ENCODE measurements around the gene NFIX.

Gene NFIX

DNA sequence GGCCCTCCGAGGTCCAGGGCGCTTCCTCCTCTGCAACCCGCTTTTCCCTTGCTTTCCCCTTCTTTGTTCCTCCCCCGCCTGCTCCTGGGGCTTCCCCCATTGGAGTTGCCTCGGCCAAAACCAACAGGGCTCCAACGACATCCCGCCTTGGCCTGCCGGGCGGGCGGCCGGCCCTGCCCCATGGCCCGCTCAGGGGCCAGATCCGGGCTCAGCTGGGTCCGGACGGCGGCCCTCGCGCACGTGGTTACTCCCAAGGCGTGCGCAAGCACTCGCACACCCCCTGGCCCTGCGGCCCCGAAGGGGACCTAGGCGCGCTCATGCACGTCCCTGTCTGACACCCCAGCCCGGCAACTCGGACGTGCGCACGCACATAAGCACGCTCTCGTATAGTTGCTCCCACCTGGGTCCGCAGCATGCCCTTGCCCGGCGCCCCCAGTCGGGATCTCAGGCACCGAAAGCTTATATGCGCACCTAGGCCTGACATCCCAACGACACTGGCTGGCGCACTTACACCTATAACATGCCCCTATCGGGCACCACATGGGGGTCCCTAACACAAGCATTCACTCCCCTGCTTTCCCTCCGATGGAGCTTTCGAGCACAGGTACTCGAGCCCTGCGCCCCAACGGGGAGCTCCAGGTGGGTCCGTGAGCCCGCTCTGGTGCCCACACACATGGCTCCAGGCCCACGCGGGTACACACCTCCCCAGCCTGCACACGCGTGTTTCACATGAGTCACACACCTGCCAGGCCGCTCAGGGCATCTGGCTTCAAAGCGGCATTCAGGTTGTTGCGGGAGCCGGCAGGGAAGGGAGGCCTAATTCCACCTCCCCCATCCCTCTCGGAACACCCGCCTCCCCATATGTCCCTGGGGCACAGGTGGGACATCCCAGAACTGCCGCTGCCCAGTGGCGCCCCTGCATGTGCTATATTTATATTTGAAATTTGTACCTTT lies 15.0 kb downstream of the NFIX start:
- DNase-seq, result no peak

DNA sequence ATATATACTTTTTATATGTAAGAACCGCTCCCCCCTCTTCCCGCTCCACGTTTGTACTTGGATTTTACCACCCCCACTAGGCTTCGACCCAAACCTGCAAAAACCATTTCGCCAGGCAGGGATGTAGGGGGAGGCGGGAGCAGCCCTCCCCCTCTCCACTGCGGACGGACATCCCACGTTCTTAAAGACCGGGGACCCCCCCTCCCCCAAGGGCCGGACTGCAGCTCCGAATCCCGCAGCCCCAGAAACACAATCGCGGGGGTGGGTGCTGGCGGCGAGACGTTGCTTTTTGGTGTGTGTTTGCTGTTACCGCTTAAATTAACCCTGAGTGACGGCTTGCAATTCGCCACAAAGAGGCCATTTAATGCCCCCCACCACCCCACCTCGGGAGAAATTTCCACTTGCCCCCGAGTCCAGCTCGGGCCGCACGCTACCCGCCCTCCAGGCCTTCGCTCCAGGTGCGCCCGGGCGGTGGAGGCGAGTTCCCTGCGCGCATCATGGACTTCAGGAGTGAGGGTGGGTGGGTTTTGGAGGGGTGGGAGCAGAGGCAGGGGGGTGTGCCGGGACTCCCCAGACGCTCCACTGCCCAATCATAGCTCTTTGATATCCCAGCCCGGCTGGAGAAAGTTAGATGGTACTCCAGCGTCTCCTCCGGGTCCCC lies 15.8 kb downstream of the NFIX start:
- no peak for DNase-seq

DNA sequence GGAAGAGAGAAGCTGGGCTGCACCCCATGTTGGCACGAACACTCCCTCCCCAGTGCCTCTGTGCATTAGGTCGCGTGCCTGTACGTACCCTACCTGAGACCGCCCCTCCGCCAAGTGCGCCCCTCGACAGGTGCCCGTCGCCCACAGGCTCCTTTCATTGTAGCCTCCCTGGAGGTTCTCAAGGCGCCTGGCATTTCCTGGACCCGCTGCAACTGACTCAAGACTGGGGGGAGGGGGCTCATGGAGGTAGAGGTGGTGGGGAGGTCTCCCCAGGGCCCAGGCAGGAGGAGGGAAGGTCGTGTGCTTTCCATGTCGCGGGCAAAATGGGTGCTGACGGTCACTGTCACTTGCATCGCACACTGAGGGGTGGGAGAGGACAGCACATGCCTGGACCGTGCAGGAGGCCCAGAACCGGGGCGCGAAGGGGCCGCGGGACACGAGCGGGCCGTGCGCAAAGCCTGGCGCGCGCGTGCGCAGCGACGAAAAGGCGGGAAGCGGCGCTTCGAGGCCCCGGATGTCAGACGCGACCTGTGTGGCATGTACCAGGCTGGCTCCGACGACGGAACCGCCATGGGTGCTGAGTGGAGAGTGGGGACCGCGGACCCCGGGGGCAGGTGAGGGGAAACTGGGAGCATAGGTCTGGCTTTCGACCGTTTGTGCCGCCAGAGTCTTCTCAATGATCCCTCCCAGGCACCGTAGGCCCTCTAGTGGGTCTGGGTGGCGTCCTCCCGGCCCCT lies 16.5 kb downstream of the NFIX start:
- no peak for DNase-seq

DNA sequence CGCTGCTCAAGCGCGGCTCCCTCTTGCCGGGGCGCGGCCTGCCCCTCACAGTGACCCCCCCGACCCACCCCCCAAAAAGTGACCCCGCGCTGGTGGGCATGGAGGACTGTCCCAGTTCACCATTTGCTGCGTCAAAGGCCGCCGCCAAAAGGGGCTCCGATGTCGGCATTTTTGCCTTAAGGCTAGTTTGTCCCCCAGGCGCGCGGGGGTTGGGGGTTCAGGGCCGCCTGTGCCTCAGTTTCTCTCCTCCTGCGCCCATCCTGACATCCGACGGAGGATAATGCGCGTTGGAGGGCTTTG lies 17.1 kb downstream of the NFIX start:
- no peak for DNase-seq

DNA sequence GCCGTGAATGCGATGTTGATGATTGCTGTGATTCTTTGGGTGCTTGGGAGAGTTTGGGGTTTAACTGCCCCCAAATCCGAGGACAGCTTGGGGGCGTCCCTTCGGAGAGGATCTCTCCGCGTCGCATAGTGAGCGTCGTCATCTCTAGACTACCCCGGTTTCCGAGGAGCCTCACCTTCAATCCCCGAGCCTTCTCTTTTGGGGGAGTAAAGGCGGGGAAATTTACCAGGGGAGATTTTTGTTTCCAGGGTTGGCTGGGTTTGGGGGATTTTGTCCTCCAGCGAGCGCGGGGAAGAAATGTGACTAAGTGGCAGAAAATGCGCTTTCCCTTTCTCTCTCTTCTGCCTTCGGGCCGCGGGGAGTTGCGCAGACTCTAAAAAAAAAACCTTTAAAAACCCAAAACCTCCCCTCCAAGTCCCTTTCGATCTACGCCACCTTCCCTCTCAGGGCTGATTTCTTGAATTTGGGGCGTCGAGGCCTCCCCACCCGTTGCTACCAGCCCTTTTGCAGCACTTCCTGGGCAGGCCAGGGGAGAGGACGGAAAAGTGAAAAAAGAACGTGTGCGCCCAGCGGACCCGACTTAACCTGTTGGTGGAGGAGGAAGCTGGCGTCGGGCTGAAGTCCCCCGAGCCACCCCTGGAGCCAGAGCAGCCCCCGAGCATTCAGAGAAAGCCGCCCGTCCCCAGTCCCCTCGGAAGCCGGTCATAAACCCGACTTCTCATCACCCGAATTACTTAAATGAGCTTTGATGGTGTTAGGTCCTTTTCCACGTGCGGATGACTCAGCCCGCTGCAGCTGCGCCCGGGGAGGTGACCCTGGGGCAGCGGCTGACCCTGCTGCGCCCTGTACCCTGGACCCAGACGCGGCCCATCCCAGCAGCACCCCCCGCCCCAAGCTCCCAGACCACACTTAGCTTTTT lies 17.7 kb downstream of the NFIX start:
- no peak for DNase-seq

DNA sequence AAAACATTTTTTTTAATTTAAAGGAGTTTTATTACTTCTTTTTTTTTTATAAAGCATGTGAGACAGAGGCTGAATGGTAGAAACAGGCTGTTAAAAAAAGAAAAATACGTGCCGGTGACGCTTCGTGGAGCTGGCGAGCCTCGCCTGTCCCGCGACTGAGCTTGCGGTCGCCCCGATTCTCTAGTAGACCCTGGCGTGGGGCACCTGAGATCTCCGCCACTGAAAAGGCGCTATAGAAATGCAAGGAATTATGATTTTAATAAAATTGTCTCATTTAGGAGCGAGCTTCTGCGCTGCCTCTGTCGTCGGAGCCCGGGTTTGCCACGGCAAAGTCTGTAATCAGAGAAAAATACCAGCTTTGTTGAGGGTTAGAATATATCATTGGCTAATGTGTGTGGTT lies 18.4 kb downstream of the NFIX start:
- DNase-seq, result no peak

DNA sequence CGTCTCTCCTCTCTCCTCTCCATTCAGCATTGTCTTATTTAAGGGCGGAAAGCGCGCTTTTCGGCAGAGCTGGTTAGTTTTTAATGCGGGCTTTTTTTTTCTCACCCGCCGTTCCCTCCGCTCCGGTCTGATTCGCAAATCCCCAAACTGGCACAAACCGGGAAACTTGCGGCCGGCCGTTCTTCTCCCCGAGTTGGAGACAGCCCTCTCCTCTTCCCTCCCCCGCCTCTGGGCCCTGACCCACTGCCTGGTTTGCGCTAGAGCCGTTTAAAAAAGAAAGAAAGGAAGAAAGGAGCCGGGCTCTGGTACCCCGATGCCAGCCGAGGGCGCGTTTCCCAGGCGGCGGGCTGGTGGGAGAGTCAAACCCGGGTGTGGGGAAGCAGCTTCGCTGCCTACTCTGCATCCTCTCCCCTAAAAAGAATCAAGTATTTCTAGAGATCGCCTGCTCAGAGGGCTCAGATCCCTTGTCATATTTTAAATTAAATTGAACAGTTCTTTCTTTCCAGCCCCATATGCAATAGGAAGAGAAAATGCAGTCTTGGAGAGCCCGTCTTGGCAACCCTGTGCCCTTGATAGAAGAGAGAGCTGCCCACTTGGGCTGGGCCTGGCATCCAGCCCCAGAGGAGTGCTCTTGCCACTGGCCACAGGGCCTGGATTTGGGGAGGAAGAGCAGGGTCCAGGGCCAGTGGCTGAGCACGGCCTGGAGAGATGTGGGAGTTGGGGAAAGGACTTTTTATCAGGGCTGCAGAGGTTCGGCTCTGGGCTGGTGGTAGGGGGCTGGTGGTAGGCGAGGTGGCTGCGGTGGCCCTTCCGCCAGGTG lies 19.0 kb downstream of the NFIX start:
- no peak for DNase-seq

DNA sequence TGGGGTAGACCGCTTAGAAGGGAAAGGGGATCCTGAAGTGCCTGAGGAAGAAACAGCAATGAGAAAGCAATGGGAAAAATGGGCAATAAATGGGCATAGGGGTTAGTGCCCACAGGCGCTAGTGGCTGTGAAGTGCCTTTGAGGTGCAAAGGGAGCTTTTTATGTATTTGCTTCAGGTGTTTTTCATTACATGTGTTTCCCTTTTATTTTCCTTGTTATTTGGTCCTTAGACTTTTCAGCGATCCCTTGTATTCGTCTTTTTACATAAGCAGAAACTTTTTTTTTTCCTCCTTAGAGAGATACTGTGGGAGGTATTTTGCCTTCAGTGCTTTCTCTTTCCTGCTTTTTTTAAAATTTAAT lies 19.6 kb downstream of the NFIX start:
- no peak for DNase-seq

DNA sequence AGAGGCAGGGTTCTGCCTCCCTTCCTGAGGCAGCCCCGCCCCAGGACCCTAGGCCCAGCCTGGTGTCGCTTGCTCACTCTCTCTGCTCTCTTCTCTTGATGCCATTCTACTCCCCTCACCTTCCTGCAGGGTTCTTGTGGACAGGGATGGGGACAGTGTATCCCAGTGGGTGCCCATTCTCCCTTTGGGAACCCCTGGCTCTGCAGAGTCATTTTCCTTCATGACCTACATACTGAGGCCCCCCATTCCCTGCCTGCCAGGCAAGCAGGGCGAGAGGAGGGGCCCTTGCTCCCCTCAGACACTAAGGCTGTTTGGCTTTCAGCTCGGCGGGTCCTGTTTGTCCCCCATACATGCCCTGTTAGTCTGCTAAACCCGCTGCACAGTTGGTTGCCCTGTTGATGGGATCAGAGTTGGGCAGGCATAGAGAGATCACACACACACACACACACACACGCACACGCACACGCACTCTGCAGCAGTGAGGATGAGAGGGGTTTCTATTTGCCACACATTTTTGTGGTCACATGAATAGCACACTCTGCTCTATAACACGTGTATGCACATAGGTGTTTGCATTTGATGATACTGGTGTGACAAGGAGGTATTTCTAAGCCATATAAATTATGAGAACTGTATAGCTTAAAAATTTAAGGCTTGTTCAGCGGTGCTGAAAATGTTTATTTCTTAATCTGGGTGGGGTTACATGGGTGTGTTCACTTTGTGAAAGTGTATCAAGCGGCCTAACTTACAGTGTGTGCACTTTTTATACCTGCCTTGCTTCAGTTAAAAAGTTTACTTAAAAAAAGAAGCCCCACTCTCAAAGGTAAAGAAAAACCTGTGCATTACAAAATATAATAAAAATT lies 20.3 kb downstream of the NFIX start:
- no peak for DNase-seq

DNA sequence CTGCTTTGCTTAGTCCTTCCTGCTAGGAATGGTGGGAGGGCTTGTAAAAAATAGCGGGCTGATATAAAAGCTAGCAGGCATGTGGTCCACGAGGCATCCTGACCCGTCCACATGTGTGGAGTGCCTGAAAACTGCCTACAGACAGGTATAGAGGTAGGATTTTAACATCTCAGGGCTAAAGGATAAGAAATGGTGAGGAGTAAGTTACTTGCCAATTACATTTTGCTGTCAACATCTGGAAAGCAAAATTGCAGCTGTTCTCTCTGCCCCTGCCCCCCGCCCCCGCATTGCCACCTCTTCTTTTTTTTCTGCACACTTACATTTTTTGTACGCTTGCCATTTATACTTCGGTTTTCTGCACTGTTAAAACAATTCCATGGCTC lies 21.0 kb downstream of the NFIX start:
- no peak for DNase-seq

DNA sequence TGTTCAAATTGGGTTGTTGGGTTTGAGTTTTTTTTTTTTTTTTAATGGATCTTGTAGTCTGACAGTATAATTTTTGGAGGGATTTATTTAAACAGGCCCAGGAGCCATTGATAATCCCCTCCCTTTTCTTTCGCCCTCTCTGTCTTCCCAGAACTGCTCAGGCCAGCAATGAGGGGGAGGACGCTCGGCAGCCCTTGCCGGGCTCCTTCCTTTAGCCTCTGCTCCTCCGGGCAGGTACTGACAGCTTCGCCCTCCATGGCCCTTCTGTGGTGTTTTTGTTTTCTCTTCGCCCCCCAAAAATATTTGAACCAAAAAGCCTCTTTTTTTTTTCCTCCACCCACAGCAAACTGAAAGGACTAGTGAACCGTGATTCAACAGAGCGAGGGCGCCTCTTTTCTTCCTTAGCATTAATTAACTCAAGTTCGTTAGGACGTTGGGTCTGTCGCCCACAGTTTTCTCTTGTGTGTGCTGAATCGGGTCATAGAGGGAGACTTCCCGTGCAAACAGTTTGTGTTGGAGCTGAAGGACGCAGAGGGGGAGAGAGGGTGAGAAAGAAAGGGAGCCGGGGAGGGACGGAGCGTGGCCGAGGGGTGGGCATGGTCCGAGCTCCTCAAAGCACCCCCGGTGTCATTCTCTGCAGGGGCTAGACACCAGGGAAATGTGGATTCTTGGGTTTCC lies 21.5 kb downstream of the NFIX start:
- no peak for DNase-seq

DNA sequence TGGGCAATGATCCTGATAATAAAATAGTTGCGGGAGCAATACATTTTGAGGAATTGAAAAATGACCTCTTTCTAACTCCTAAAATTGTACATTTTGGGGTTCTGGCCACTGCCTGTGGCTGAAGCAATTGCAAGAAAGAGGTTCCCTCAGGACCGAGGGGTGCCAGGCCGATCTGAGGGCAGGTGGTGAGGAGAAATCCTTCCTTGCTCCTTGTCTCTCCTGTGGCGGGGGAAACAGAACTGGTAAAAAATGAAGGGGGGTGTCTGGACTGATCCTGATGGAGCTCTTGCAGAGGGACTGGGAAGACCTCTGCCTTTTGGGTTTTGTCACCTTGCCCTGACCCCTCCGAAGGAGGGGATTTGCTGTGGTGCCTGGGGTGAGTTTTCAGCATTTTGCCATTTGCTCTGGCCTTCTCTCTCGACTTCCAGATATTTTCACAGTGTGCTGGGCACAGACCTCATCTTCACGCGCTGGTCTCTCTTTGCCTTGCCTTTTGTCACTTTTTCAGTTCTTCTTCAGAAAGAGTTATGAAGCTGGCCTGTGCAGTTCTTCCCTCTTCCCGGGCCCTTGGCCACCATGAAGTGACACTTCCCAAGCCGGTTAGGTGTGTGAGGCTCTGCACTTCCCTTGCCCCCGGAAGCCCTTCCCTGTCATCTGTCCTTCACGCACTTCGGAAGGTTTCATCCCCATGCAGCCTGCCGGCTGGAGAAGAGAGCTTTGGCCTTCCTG lies 22.2 kb downstream of the NFIX start:
- no peak for DNase-seq

DNA sequence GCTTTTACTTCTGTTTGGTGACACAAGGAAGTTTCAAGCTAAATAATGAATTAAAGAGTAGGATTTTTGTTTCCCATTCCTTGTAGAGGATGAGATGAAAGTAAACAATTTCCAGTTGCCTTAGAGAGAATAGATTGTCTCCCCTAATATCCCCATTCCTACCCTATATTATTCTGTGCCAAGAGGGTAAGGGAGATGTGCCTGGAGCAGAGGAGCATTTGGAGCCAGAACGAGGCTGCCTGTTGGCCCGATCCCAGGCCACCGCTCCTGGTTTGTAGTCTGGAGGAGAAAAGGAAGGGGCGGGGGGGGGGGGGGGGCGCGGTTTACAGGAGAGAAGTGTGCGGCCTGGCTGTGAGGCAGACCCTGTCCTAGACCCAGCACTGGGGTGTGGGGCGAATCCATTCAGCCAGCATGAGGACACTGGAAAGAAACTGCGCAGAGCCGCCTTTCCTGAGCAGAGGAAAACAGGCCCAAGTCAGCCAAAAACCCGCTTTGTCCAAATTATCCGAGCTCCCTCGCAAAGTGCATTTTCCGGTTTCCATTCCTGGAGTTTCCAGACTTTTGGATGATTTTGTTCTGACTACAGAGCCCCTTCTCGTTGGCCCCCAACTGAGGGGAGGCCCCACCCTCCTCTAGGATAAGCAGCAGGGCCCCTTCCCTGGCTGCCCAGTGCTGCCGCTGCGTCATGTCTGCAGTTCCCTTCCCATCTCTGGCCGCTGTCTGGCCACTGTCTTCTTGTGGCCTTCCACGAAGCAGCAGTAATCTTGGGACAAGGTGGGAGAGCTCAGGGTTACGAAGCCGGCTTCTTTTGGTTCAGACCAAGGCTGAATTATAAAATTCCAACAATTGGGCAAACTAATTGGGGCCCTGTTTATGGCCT lies 23.0 kb downstream of the NFIX start:
- DNase-seq, result no peak

DNA sequence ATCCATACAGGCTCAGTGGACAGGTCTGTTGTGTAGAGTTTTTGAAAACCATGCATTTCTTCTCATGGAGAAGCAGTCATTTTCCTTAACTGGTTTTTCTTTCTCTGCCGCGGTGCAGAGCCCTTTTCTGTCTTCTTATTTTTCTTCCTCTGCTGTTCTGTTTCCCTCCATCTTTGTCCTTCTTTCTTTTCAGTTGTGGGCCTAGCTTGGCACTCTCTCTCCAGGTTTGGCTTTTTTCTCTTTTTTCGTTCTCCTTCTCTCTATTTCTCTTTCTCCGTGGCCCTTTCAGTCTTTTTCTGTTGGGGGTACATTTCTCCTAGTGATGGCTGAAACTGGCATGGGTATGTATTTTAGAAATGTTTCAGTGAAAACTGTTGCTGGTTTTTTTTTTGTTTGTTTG lies 24.1 kb downstream of the NFIX start:
- no peak for DNase-seq

DNA sequence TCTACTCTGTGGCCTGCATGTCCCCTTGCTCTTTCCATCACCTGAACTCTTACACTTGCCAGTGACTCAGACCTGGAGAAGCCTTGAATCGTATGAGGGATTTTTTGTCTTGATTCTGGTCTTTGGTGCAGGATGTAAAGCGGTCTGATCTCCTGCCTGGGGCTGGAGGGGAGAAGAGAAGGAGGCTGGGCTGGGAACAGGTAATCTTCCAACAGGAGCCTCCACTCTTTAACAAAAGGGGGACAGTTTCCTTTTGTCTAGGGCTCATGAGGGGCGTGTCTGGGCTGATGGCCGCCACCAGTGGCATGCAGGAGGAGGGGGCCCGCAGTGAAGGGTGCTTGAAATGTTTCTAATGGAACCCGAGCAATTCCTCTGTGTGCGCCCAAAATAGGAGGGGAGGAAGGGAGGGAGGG lies 24.7 kb downstream of the NFIX start:
- no peak for DNase-seq

DNA sequence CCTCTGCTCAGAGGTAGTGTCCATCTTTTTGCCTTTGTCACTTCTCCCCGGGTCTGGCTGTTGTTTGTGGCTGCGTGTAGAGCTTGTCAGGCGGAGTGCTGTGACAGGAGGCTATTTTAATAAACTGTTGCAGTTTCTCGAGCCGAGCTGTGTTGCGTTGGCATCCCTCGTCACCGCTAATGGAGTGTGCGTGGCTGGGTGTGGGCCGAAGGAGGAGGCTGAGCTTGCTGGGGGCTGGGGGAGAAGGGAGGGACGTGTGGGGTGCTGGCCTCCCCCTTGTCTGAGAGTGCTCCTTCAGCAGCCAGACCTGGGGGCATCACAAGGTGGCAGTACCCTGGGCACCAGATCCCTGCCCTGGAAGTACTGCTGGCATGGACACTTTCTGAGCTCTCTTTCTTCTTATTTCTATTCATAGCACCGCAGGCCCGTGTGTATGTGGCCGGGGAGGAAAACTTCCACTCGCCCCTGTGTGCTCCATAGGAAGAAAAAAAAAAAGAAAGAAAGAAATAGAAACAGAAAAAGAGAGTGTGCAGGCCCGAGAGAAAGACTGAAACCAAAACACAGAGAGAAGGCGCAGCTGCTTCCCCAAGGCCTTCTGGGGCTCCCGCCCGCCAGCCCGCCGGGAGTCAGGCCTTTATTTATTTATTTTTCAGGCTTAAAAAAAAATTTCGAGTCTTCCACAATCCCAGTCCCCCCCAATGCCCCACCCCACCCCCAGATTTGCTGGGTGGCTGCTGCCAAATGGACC lies 27.0 kb downstream of the NFIX start:
- no peak for DNase-seq

DNA sequence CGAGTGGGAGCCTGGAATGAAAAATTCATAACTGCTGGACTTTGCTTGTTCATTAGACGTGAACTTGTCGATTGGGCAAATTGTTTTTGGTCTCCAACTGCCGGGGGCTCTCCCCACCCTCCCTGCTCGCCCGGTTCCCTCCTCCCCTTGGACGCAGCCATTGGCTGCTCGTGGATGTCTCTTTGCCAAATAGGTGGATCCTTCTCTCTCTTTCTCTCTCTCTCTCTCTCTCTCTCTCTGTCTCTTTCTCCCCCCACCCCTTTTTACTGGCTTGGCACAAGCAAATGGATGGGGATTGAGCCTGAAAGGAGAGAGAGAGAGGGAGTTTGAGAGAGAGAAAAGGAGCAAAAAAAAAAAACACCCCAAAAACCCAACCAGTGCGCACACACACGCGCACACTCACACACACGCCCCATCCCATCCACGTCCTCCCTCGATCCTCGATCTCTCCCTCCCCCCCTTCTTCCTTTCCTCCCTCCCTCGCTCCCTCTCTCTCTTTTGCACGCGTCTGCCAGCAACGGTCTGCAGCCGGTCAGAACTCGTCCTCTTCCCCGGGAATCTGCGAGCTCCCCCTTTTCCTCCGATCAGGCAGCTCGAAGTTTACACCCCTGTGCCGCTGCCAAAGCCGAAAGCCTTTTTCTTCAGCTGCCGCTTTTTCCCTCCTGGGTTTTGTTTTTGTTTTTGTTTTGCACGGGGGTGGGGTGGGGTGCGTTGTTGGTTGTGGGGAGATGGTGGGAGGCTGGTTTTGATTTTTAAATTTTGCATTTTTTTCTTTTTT lies 27.8 kb downstream of the NFIX start:
- peak; percentile 61 for DNase-seq
